DMS53 treated with DMSO at 0.1 percent for 48 hours (cell line): ENCODE data around the gene OR10G3.
"Not testable (repeated sequence)": the region's sequence is repeated elsewhere in the genome, so short reads cannot be mapped to it uniquely, and the experiment has no call there.

Experiments
- DNase-seq: peaks from one replicate; lab custom pipeline; 2025; ENCODE audit not compliant: unreplicated experiment; lab: John Stamatoyannopoulos, UW

OR10G3 gene

GRCh38 chr14:21579976-21580375 lies at the start of gene OR10G3:
Gene OR10G3 (minus strand): TSS chr14:21580076. CDS start chr14:21570744, 9,332 bp downstream.
- DNase-seq = no peak

- DNase-seq = no peak
Observed at GRCh38 chr14:21626491-21627230, 46.8 kb upstream of the OR10G3 start.

DNA sequence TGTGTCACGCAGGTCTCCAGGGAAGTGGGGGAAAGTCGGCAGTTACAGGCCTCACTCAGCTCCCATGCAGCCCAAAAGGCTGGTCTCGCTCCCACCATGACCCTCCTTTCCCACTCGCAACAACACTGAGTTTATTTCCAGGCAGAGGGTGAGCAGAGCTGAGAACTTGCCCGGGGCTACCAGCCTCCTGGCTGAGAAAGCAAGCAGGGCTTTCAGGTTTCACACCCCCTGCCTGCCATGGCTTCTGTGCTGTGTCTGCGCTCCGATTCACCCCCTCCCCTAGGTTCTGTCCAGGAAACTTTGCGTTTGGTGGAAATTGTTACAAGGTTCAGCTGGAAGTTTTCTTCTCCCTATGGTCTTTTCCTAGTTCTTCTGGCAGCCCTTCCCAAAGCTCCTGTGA lies 37.7 kb upstream of the OR10G3 start:
- DNase-seq = no peak

DNA sequence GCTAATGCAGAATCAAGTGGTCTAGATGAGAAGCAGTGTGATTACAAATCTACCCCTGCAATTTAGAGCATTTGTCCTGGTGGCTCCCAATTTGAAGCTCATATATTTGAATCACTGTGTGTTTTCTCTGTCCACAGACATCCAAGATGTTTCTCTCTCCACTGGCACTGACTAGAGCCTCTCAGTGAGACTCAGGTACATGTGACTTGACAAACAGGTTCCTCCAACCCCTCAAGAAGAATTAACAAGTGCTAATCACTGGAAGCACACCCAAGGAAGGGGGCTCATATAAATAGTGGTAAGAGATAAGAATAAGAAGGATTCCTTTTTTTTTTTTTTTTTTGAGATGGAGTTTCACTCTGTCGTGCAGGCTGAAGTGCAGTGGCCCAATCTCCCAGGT lies 34.4 kb upstream of the OR10G3 start:
- DNase-seq = peak; percentile 0

DNA sequence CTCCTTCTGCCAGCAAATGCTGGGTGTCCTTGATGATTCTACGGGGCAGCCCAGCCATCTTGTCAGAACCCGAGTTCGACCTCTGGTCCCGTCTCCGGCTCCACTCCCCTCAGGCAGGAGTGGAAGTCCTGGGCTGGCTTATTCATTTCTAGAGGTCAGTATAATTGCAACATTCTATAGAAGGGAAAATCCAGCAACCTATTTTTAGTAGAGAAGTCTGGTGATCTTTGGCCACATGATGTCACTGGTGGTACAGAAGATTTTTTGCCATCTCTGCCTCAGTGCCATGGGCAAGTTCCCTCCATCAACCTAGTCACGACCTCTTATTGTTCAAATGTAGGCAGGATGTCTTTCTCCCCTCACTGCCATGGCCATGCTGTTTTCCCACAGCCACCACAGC lies 32.4 kb upstream of the OR10G3 start:
- no peak for DNase-seq

GRCh38 chr14:21602181-21602580 lies 22.3 kb upstream of the OR10G3 start:
- not testable (repeated sequence) for DNase-seq

GRCh38 chr14:21589317-21589716 lies 9.4 kb upstream of the OR10G3 start:
- DNase-seq = no peak

- no peak for DNase-seq
Observed at GRCh38 chr14:21575661-21576060, 4.2 kb downstream of the OR10G3 start.

- DNase-seq = no peak
Observed at GRCh38 chr14:21572604-21573003, 7.3 kb downstream of the OR10G3 start.

GRCh38 chr14:21558703-21559170 lies 21.1 kb downstream of the OR10G3 start:
- no peak for DNase-seq

- peak; percentile 55 for DNase-seq
Observed at GRCh38 chr14:21557084-21557901, 22.6 kb downstream of the OR10G3 start.

DNA sequence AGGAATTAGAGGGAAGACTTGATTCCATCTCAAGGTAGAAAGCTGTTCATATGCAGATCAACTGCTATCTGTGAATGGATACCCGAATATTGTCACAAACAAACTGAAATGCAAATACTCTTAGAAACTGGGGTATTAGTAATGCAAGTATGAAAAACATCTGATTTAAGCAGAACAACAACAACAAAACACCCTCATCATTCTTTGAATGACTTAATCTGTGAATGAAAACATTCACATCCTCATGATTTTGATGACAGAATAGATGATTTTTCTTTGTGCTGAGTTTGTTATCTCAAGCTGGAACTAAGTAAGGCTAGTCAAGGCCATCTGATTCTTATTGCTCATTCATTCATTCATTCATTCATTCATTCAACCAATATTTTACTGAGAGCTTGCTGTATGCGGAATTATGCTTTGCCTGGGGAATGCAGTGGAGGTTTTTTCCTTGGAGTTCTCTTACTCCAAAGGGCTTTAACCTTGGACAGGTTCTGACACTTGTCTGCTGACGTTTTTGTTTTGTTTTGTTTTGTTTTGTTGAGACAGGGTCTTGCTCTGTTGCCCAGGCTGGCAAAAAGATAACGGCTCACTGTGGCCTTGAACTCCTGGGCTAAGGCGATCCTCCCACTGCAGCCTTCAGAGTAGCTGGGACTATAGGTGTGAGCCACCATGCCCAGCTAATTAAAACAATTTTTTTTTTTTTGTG lies 23.3 kb downstream of the OR10G3 start:
- DNase-seq = no peak

- DNase-seq = no peak
Observed at GRCh38 chr14:21553266-21553665, 26.6 kb downstream of the OR10G3 start.

DNA sequence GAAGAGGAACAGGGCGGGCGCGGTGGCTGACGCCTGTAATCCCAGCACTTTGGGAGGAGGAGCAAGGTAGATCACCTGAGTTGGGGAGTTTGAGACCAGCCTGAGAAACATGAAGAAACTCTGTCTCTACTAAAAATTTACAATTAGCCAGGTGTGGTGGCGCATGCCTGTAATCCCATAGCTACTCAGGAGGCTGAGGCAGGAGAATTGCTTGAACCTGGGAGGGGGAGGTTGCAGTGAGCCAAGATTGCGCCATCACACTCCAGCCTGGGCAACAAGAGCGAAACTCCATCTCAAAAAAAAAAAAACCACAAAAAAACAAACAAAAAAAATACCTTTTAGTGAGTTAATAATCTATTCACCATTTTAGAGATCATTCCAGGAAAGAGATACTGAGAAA lies 35.3 kb downstream of the OR10G3 start:
- not testable (repeated sequence) for DNase-seq

DNA sequence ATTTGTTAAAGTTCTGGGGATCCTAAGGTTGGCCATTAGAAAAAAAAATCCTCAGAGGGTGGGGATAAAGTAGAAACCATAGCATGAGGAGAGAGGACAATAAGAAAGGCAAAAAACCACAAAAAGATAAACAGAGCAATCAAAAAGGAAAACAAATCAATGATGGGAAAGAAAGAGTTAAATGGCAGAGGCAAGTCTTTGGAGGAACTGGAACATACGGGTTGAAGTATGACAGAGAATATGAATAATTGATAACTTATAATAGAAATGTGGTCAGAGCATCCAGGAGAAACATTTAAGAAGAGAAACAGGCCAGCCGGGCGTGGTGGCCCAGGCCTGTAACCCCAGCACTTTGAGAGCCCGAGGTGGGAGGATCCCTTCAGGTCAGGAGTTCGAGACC lies 35.9 kb downstream of the OR10G3 start:
- no peak for DNase-seq

- no peak for DNase-seq
Observed at GRCh38 chr14:21543521-21543960, 36.3 kb downstream of the OR10G3 start.

GRCh38 chr14:21541413-21542074 lies 38.3 kb downstream of the OR10G3 start:
- DNase-seq = no peak

DNA sequence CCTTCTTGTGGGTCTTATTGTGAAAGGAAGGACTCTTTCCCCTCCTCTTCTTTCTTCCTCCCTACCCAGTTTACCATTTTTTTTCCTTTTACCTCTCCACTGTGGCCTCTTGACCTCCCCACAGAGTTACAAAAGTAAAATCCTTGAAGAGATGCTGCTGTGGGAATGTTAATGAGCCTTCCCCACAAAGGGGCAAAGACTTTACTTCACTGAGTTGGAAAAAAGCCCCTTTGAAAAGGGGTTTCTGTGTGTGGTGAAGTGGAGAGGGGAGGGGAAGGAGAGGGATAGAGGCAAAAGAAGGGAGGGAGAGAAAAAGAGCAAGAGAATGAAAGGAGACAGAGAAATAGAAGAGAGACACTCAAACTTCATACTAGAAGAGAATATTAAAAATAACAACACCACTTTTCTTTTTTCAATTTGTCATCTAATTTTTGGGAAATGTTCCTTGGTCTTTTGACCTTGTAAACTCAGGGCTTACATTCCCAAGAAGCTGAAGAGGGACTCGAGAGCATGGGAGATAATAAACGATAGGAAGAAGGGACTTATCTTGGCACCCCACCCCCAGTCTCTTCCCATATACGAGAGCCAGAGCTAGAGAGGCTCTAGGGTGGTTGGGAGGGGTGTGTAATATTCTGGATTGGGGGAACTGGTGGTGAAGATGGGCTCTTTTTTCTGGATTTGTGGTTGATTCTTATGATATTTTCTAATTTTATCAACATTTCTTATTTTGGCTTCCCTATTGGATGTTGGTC lies 40.5 kb downstream of the OR10G3 start:
- no peak for DNase-seq

GRCh38 chr14:21537090-21537424 lies 42.8 kb downstream of the OR10G3 start:
- no peak for DNase-seq

GRCh38 chr14:21536418-21537089 lies 43.3 kb downstream of the OR10G3 start:
- DNase-seq = no peak
